Measurements from ENCODE around the gene ASB3. TPM values are rescaled to one million over a fixed set of nuclear protein-coding genes. Genes with fewer than 3 reads are reported as not detected.
"Not testable (repeated sequence)": the region's sequence is repeated elsewhere in the genome, so short reads cannot be mapped to it uniquely, and the experiment has no call there.

The ASB3 gene
- total and polyA plus RNA-seq, 9 of the 15 experiments (the other 6 are each of a cell fraction or from before 2014, with no cell fraction given) = 13.6 to 35.3 (median 18.7) TPM

- FAIRE-seq (no peak), ATAC-seq (no peak), DNase-seq (ENCODE audit: extremely low read depth in 1 of 4, low spot score in 3 of 4) (no peak)
- Histone ChIP-seq H4K20me1 (replicated peaks; ENCODE audit: control insufficient read depth, insufficient read depth, low read length) (no peaks in the 10 kb centered on the region), H2AFZ (ENCODE audit: low read depth, low read length) (no peak overlapping the region), H3K4me1 (replicated peaks in 1 of 2; ENCODE audit: control insufficient read depth in 2 of 2, insufficient read depth in 2 of 2, low read length in 2 of 2) (no peaks in the 10 kb centered on the region), H3K9me3 (replicated peaks; ENCODE audit: control insufficient read depth, insufficient read depth, low read depth, low read length) (no peaks in the 10 kb centered on the region), H3K27me3 (ENCODE audit: control insufficient read depth in 2 of 2, insufficient read depth in 2 of 2, low read length in 2 of 2) (no peaks in the 10 kb centered on the region), H3K9ac (ENCODE audit: insufficient read depth in 1 of 2, low read depth in 2 of 2, low read length in 2 of 2) (no peak overlapping the region), H3K79me2 (ENCODE audit: control insufficient read depth, insufficient read depth, low read length) (no peaks in the 10 kb centered on the region), H3K36me3 (ENCODE audit: control insufficient read depth, insufficient read depth, low read length) (no peaks in the 10 kb centered on the region), H3K4me3 (no peak overlapping the region), H3K4me2 (ENCODE audit: insufficient read depth, low read length) (no peak overlapping the region), H3K27ac (ENCODE audit: extremely low read depth, low read depth, low read length) (no peak overlapping the region), H3K9me1 (ENCODE audit: control insufficient read depth, insufficient read depth, low read length) (no peaks in the 10 kb centered on the region)
- ChIA-PET CTCF (ENCODE audit: low intra/inter-chr PET ratio) (no interaction called here), POLR2A (no interaction called here)
- intact Hi-C loops (cut with micrococcal nuclease) (loop anchor here (10.0 kb wide), 2 partner anchors 231 to 401 kb away; no protein-coding TSS in a partner anchor), in situ Hi-C loops (cut with MboI) (no loop called here)
- TF ChIP-seq SIN3B (IDR thresholded peaks at IDR 0.05; ENCODE audit: low read depth) = no peak
- TF ChIP-seq KDM1A (IDR thresholded peaks at IDR 0.05) = no peak
- TF ChIP-seq, protein P1, sequence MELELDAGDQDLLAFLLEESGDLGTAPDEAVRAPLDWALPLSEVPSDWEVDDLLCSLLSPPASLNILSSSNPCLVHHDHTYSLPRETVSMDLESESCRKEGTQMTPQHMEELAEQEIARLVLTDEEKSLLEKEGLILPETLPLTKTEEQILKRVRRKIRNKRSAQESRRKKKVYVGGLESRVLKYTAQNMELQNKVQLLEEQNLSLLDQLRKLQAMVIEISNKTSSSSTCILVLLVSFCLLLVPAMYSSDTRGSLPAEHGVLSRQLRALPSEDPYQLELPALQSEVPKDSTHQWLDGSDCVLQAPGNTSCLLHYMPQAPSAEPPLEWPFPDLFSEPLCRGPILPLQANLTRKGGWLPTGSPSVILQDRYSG (tag; conservative IDR thresholded peaks at IDR 0.05; ENCODE audit: low read depth) = no peak
- no peak for TF ChIP-seq NFRKB (IDR thresholded peaks at IDR 0.05; ENCODE audit: low read depth)
- TF ChIP-seq ZNF444 (CRISPR knock-in tag; IDR thresholded peaks at IDR 0.05) = no peak
- WGBS (ENCODE audit: insufficient coverage, low coverage, missing lambda C conversion rate) = 10% methylated on average over 1 of the region's 1 CpG
- no TSS peak for BruUV-seq (replicated peaks)
Observed at GRCh38 chr2:53826030-53826410, 39.3 kb upstream of the ASB3 start.

DNA sequence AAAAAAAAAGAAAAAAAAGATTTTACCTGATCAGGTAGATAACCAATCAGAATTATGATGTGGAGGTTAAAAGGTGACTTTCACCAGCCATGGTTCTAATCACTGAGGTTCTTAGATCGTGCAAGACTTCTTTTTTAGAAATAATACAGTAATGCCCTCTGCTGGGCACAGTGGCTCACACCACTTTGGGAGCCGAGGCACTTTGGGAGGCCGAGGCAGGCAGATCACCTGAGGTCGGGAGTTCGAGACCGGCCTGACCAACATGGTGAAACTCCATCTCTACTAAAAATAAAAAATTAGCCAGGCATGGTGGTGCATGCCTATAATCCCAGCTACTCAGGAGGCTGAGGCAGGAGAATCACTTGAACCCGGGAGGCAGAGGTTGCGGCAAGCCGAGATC lies 36.9 kb upstream of the ASB3 start:
- H4K20me1 ChIP-seq (replicated peaks; ENCODE audit: control insufficient read depth, insufficient read depth, low read length); POLR2A ChIA-PET; H3K4me3 ChIP-seq; H3K79me2 ChIP-seq (ENCODE audit: control insufficient read depth, insufficient read depth, low read length); in situ Hi-C loops (cut with MboI); H3K27ac ChIP-seq (ENCODE audit: extremely low read depth, low read depth, low read length); FAIRE-seq; H3K4me2 ChIP-seq (ENCODE audit: insufficient read depth, low read length); H3K4me1 ChIP-seq (replicated peaks in 1 of 2; ENCODE audit: control insufficient read depth in 2 of 2, insufficient read depth in 2 of 2, low read length in 2 of 2); H2AFZ ChIP-seq (ENCODE audit: low read depth, low read length); H3K9ac ChIP-seq (ENCODE audit: insufficient read depth in 1 of 2, low read depth in 2 of 2, low read length in 2 of 2); CTCF ChIA-PET (ENCODE audit: low intra/inter-chr PET ratio); BruUV-seq (replicated peaks); H3K27me3 ChIP-seq (ENCODE audit: control insufficient read depth in 2 of 2, insufficient read depth in 2 of 2, low read length in 2 of 2); H3K9me1 ChIP-seq (ENCODE audit: control insufficient read depth, insufficient read depth, low read length); H3K36me3 ChIP-seq (ENCODE audit: control insufficient read depth, insufficient read depth, low read length); H3K9me3 ChIP-seq (replicated peaks; ENCODE audit: control insufficient read depth, insufficient read depth, low read depth, low read length): not testable (repeated sequence)
- DNase-seq (ENCODE audit: extremely low read depth in 1 of 4, low spot score in 3 of 4) (peak in 1 of 4 experiments; percentile 47), ATAC-seq (peak; percentile 75)
- intact Hi-C loops (cut with micrococcal nuclease) = loop anchor here (10.0 kb wide), 2 partner anchors 229 to 399 kb away; no protein-coding TSS in a partner anchor
- WGBS (ENCODE audit: insufficient coverage, low coverage, missing lambda C conversion rate) = 36% methylated on average over 6 of the region's 9 CpGs
- TF ChIP-seq CTCF (IDR thresholded peaks at IDR 0.05 in 2 of 3, conservative IDR thresholded peaks at IDR 0.05 in 1 of 3; ENCODE audit: insufficient read depth in 2 of 3, low read depth in 1 of 3, low read length in 3 of 3) = peak; percentile 29 to 50 (median 31); a peak in 2 of 6 replicates
